Measurements from ENCODE around the gene DOCK1.

DOCK1 gene

DNA sequence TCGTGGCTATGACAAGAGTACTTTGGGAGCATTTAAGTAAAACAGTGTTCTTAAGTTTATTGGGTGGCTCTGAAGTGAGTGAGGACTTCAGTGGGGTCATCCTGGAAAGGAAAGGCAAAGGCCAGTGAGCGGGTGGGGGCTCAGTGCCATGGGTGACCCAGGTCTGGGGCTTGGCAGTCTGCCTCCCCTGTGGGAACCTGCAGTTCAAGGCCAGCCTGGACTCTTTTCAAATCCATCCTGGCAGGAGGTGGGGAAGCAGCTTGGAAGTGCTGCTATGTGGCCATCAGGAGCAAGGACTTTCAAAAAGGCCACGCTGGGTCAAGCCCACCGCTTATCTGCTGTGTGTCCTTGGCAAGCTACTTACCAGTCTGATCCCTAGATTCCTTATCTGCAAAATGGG is 495.0 kb downstream of the DOCK1 start:
- DNase-seq (ENCODE audit: low spot score), result no peak
- TF ChIP-seq, protein P1, sequence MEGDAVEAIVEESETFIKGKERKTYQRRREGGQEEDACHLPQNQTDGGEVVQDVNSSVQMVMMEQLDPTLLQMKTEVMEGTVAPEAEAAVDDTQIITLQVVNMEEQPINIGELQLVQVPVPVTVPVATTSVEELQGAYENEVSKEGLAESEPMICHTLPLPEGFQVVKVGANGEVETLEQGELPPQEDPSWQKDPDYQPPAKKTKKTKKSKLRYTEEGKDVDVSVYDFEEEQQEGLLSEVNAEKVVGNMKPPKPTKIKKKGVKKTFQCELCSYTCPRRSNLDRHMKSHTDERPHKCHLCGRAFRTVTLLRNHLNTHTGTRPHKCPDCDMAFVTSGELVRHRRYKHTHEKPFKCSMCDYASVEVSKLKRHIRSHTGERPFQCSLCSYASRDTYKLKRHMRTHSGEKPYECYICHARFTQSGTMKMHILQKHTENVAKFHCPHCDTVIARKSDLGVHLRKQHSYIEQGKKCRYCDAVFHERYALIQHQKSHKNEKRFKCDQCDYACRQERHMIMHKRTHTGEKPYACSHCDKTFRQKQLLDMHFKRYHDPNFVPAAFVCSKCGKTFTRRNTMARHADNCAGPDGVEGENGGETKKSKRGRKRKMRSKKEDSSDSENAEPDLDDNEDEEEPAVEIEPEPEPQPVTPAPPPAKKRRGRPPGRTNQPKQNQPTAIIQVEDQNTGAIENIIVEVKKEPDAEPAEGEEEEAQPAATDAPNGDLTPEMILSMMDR (IDR thresholded peaks at IDR 0.05; ENCODE audit: borderline replicate concordance, control extremely low read depth, extremely low read depth, insufficient read depth, missing control alignments), result no peak
- in situ Hi-C loops (cut with MboI; ENCODE audit: low sequenced_read_pairs, unreplicated experiment), result no loop called here

DNA sequence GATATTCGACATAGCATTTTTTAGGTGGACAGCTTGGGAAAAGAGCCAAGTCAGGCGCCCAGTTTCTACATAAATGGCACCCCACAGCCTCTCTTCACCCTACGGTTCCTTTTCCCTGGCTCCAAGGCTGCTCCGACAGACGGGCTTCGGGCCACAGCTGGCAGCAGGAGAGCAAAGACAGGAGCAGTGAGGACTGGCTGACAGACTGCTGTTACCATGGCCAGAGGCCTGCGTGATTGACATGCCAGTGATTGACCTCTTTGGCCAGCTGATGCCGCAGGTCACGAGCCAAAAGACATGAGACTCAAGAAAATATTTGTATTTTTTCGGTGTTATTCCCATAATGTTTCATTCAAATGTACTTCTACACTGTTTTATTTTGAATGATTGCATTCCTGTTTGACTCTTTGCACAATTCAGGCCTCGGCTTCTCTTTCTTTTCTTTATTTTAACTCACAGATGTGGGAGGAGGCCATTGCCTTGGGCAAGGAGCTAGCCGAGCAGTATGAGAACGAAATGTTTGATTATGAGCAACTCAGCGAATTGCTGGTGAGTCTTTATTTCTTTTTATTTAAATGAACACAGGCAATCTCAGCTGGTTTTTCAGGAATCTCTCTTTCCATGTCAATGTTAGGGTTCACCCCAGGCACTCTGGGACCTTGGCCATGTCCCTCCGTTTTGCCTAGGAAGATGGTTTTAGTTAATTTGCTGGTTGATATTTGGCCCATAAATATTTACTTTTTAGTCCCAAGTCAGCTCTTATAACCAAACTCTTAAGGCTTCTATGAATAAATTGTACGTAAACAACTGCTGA is 497.6 kb downstream of the DOCK1 start:
- no peak for DNase-seq (ENCODE audit: low spot score)
- TF ChIP-seq, protein P1 (IDR thresholded peaks at IDR 0.05; ENCODE audit: borderline replicate concordance, control extremely low read depth, extremely low read depth, insufficient read depth, missing control alignments), result no peak
- in situ Hi-C loops (cut with MboI; ENCODE audit: low sequenced_read_pairs, unreplicated experiment), result no loop called here

DNA sequence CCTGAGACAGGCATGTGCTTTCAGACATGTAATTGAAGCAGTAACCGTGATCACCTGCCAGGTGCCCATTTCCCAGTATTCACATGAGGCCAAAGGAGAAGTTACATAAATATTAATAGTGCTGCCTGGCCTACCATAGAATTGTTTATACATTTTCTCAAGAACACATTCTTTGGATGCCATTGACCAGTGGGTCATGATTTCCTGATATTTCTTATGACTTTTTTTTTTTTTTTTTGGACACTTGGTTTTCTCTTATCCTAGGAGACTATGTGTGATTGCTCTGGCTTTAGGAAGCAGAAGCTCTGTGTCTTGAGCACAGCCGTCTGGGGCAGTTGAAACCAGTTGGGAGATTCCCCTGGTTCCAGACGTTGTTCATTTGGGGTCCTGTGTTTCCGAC is 500.0 kb downstream of the DOCK1 start:
- TF ChIP-seq, protein P1 (IDR thresholded peaks at IDR 0.05; ENCODE audit: borderline replicate concordance, control extremely low read depth, extremely low read depth, insufficient read depth, missing control alignments), result no peak
- DNase-seq (ENCODE audit: low spot score), result no peak
- in situ Hi-C loops (cut with MboI; ENCODE audit: low sequenced_read_pairs, unreplicated experiment), result no loop called here

- in situ Hi-C loops (cut with MboI; ENCODE audit: low sequenced_read_pairs, unreplicated experiment), result no loop called here
- TF ChIP-seq, protein P1 (IDR thresholded peaks at IDR 0.05; ENCODE audit: borderline replicate concordance, control extremely low read depth, extremely low read depth, insufficient read depth, missing control alignments), result no peak
- no peak for DNase-seq (ENCODE audit: low spot score)
Observed at GRCh38 chr10:127406018-127406550, 500.9 kb downstream of the DOCK1 start.

DNA sequence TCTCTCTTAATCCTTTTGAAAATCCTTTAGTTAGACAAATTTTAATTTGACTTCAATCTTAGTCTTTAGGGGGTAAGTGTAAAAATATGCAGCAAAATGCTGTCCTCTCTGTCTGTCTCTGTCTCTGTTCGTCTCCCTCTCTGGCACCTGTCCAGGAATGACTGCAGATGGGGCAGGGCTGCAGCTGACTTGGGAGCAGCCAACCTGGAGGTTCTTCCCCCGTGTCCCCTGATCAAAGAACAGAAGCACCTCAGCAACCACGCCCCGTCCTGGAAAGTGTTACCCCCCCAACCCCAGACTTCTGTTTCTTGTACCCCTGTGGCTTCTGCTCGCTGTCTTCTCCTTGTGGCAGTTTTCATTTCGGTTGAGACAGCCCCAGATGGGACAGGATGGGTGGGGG is 502.3 kb downstream of the DOCK1 start:
- TF ChIP-seq, protein P1 (IDR thresholded peaks at IDR 0.05; ENCODE audit: borderline replicate concordance, control extremely low read depth, extremely low read depth, insufficient read depth, missing control alignments), result no peak
- in situ Hi-C loops (cut with MboI; ENCODE audit: low sequenced_read_pairs, unreplicated experiment), result no loop called here
- DNase-seq (ENCODE audit: low spot score), result no peak

DNA sequence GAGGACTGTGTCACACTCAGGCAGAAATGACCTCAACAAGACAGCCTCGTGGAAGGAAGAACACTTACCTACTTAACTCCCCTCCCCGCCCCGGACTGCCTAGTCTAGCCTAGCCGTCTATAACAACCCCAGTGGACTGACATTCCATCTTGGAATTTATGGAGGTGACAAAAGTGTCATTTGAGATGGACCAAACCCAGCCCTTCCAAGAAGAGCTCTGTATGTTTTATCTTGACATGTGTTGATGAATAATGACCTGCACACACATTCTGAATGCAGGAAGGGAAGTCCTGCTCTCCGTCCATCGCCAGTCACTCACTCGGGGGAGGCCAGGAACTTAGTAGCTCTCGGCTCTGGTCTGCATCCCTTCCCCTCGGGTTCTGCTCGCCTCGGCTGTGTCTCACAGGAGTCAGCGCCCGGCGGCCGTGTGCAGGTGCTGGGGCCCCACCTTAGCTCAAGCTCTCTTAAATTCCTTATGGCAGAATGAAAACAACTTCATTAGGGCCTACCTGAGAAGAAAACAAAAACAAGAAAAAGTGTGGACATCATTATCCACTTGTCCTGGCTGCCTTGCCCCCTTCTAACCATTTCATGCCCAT is 503.0 kb downstream of the DOCK1 start:
- no peak for DNase-seq (ENCODE audit: low spot score)
- in situ Hi-C loops (cut with MboI; ENCODE audit: low sequenced_read_pairs, unreplicated experiment), result no loop called here
- TF ChIP-seq, protein P1 (IDR thresholded peaks at IDR 0.05; ENCODE audit: borderline replicate concordance, control extremely low read depth, extremely low read depth, insufficient read depth, missing control alignments), result no peak
